Activated effector memory CD4-positive, alpha-beta T cell treated with Interleukin-2 at 50 U/mL for 16 hours (primary cell): ENCODE measurements around the gene MYO9B.
"Not testable (repeated sequence)": the region's sequence is repeated elsewhere in the genome, so short reads cannot be mapped to it uniquely, and the experiment has no call there.

Source experiments
- DNase-seq: peaks from one replicate; pipeline ENCODE4 v3.0.0-alpha.2; 2020

The MYO9B gene

DNA sequence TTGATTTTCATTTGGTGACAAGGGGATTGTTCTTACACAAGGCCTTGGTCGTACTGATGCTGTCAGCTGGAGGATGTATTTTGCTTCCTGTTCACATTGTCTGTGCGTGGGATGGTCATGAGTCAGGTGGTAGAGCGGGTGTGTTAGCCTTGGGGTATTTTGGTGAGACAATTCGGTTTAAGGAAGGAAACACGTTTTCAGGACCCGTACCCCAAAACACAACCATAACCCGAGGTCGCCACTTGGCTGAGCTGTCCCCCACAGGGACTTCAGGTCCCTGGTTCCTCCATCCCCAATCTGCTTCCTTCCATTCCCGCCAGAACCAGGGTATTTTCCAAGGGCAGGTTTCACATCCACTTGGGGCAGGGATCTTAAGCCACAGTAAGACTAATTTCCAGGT is 15.0 kb downstream of the MYO9B start:
- no peak for DNase-seq

DNA sequence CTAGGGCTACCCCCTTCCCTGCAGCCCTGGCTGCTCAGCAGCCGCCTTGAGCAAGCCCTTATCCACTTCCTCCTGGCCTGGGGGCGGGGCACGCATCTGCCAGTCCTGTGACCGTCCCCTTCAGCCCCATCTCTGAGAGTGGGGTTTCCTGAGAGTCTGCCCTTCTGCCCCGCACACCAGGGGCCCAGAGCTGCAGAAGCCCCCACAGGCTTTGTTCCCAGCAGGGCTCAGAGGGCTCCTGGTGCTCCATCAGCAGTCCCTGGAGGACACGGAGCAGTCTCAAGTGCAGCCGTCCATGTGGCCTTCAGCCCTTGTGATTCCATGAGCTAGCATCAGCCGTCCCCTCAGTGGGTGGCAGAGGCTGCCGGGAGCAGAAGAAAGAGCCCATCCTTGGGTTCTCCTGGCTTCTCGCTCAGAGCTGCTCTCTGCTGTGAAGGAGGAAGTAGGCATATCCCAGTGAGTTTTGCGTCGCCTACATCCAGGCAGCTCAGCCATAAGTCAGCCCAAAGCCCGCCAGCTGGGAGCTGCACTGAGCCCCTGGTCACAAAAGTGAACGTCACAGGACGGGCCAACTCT is 16.3 kb downstream of the MYO9B start:
- DNase-seq: no peak

DNA sequence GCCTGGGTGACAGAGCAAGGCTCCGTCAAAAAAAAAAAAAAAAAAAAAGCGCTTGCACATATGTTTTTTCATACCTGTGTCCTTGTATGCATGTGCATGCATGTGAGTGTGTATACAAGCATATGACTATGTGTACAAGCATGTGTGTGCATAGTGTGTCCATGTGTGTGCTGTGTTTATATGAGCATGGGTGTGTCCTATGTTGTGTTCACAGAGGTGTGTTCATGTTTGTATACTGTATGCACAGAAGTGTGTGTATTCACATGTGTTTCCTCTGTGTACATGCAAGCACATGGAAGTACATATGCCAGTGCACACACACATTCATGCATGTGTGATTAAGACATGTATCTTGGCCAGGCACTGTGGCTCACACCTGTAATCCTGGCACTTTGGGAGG is 17.1 kb downstream of the MYO9B start:
- DNase-seq: no peak

DNA sequence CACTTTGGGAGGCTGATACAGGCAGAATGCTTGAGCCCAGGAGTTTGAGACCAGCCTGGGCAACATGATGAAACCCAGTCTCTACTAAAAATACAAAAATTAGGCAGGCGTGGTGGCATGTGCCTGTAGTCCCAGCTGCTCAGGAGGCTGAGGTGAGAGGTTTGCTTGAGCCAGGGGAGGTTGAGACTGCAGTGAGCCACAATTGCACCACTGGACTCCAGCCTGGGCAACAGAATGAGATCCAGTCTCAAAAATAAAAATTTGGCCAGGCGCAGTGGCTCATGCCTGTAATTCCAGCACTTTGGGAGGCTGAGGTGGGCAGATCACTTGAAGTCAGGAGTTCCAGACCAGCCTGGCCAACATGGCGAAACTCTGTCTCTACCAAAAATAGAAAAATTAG is 19.1 kb downstream of the MYO9B start:
- DNase-seq: not testable (repeated sequence)

DNA sequence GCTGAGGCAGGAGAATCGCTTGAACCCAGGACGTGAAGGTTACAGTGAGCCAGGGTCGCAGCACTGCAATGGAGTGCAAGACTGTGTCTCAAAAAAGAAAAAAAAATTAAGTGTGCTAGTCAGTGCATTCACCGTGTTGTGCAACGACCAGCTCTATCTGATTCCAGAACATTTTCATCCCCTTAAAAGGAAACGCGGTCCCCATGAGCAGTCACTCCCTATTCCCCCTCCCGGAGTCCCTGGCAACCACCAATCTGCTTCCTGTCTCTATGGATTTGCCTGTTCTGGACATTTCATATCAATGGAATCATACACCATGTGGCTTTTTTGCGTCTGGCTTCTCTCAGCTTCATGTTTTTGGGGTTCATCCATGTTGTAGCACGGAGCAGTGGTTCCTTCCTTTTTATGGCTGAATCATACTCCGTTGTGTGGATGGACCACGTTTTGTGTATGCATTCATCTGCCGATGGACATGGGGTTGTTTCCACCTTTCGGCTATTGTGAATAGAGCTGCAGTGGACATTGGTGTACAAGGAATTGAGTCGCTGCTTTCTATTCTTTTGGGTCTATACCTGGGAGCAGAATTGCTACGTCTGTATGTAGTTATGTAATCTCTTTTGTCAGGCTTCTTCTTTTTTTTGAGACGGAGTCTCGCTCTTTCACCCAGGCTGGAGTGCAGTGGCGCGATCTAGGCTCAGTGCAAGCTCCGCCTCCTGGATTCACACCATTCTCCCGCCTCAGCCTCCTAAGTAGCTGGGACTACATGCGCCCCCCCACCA is 19.8 kb downstream of the MYO9B start:
- no peak for DNase-seq

DNA sequence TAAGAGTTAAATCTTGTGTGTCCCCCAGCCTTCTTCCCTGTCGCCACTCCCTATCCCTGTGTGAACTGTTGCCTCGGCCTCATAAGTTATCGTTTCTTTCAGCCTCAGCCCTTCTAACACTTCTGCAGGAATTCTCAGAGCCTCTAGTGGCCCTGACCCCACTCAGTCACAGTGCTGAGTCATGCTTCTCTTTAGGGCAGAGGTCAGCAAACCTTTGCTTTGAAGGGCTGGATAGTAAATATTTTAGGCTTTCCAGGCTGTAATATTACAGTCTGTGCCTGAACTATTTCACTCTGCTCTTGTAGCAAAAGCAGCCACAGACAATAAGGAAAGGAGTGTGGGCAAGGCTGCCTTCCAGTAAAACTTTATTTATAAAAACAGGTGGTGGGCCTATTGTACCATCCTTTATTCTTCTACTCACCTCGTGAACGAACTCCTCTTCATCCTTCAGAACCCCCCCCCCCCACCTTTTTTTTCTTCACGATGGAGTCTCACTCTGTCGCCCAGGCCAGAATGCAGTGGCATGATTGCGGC is 22.1 kb downstream of the MYO9B start:
- no peak for DNase-seq

DNA sequence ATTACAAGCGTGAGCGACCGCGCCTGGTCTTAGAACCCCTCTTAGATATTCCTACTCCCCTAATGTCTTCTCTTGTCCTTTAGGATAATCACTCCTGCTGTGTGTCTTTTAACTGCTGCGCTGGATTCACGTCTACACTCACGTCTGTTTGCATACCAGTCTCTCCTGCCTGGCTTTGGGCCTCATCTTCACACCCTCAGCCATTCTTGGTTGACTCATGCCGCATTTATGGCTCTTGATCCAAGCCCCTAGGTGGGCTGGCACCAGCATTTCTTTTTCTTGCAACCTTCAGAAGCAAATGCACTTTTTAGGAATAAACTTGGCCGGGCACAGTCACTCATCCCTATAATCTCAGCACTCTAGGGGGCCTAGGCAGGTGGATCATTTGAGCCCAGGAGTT is 22.7 kb downstream of the MYO9B start:
- DNase-seq: no peak

DNA sequence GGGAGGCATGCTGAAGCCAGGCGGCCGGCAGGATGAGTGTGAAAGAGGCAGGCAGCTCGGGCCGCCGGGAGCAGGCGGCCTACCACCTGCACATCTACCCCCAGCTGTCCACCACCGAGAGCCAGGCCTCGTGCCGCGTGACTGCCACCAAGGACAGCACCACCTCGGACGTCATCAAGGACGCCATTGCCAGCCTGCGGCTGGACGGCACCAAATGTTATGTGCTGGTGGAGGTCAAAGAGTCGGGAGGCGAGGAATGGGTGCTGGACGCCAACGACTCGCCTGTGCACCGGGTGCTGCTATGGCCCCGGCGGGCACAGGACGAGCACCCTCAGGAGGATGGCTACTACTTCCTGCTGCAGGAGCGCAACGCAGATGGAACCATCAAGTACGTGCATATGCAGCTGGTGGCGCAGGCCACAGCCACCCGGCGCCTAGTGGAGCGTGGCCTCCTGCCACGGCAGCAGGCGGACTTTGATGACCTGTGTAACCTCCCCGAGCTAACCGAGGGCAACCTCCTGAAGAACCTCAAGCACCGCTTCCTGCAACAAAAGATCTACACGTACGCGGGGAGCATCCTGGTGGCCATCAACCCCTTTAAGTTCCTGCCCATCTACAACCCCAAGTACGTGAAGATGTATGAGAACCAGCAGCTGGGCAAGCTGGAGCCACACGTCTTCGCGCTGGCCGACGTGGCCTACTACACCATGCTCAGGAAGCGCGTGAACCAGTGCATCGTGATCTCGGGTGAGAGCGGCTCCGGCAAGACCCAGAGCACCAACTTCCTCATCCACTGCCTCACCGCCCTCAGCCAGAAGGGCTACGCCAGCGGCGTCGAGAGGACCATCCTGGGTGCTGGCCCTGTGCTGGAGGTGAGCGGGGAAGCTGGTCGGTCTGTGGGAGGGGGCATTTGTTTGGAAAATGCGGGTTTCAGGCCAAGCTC is 26.4 kb downstream of the MYO9B start:
- no peak for DNase-seq

DNA sequence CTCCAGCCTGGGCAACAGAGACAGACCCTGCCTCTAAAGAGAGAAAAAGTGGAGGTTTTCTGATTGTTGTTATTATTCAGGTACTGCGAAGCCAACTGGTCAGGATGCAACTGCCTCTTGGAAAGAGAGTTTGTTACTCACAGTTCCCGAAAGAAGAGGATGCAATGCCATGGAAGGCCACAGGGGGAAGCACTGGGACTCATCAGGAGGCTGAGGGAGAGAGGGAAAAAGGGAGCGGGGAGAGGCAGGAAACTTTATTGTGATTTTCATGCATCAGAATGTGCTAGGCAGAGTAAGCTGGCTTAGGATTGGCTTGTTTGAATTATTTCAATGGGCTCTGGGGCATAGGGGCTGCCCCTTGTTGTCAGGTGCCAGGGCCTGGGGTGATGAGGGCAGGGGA is 27.6 kb downstream of the MYO9B start:
- DNase-seq: no peak

DNA sequence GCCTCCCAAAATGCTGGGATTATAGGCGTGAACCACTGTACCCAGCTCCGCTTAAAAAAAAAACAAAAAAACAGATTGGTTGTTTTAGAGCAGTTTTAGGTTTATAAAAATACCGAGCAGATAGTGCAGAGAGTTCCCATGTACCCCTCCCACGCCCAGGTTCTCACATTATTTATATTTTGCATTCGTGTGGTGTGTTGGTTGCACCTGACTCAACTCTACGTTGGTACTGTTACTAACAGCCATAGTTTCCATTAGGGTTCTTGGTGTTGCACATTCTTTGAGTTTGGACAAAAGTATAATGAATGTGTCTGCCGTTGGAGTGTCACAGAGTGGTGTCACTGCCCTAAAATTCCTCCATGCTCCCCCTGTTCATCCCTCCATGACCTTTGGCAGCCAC is 29.1 kb downstream of the MYO9B start:
- DNase-seq: no peak

DNA sequence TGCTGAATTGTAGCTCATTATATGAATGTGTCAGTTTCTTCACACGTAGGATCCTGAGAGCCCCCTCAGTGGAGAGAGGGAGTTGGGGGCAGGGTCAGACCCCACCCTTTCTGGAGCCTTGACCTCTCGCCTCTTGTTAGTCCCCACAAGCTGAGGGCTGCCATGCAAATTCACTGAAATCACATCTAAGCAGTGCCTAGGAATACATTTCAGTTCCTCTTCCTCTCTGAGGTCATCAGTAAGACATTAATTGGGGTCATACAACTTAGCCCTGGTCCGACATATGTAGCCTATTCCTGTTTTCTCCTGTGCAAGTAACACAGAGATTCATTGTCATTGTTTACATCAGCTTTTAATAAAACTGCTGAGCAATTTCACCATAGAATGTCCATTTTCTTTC is 30.0 kb downstream of the MYO9B start:
- DNase-seq: no peak

DNA sequence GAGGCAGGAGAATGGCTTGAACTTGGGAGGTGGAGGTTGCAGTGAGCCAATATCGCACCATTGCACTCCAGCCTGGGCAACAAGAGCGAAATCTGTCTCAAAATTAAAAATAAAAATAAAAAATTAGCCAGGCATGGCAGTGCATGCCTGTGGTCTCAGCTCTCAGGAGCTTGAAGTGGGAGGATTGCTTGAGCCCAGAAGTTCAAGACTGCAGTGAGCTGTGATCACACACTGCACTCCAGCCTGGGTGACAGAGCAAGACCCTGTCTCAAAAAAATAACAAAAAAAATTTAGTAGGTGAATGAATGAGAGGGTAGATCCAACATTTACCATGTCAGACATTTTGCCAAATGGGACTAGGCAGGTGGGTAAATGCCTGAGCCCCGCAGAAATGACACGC is 31.4 kb downstream of the MYO9B start:
- DNase-seq: not testable (repeated sequence)

DNA sequence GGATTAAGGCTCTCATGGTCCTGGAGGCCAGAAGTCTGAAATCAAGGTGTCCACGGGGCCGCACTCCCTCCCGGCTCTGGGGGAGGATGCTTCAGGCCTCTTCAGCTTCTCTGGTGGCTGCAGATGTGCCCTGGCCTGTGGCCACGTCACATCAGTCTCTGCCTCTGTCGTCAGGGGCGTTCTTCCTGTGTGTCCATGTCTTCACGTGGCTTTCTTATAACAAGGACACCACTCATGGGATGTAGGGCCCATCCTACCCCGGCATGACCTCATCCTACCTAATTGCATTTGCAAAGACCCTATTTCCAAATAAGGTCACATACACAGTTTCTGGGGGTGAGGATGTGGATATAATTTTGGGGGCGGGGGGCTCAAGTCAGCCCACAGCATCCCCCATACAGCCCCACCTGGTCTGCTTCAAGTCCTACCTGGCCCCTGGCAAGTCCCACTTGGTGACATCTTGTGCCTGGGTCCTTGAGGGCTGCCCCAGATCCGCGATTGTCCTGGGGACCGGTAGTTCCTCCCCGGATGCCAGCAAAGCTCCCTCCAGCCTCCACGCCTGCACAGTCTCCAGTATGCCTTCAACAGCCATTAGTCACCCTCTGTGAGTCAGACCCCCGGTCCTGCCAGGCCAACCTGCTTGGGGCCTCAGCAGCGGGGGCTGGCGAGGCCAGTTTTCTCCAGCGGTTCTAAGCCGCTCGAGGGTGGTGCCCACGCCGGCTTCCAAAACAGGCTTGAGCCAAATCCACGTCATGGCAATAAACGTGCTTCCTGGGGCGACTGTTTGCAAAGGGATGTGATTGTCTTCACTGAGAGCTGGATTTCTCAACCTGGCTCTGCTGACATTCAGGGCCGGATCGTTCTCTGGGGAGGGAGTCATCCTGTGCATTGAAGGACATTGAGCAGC is 32.2 kb downstream of the MYO9B start:
- no peak for DNase-seq

DNA sequence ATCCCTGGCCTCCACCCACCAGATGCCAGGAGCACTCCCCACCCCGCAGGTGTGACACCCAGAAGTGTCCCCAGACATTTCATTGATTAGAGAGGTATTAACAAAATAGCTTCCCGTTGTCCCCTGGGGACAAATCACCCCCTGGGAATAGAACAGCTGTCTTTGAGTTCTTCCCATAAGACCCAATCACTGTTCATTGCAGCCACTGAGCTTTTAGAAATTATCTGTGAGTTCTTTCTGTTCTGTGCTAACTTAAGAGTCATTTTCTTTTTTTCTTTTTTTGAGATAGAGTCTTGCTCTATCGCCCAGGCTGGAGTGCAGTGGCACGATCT is 32.8 kb downstream of the MYO9B start:
- DNase-seq: no peak

DNA sequence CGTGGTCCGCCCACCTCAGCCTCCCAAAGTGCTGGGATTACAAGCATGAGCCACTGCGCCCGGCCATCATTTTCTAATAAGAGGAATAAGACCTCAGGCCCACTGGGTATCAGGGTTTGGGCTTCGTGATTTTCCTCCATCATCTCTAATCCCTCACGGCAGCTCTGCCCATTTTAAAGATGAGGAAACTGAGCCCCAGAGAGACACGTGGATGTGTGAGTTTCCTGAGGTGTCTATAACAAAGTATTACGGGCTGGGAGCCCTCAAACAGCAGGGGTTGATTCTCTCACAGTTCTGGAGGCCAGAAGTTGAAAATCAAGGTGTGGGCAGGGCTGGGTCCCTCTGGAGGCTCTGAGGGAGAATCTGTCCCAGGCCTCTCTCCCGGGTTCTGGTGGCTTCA is 33.7 kb downstream of the MYO9B start:
- DNase-seq: no peak

DNA sequence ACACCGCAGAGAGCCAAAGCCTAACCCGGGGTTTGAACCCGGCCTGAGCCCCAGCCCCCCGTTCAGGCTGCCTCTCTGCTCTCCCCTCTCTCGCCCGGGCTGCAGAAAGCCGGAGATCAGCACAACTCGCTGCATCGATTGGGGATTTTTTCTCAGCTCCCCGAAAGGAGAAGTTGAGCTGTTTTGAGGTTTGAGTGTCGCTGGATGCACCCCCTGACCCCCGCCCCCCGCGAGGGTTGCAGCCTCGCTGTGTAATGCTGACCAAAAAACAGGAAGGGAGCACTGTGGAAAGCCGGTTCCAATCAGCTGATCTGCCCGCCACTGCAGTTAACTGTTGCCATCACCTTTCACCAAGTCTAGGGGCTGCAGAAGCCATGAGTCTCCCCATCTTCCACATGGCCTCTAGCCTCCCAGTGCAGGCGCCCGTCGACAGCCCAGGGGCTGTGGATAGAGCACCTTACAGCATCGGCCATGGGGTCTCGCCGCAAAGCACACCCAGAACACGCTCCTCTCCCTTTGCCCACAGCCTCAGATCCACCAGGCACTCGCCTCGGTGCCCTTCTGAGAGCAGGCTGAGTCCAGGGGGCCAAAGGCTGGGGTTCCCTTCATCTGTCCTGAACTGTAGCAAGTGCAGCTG is 34.5 kb downstream of the MYO9B start:
- DNase-seq: no peak

DNA sequence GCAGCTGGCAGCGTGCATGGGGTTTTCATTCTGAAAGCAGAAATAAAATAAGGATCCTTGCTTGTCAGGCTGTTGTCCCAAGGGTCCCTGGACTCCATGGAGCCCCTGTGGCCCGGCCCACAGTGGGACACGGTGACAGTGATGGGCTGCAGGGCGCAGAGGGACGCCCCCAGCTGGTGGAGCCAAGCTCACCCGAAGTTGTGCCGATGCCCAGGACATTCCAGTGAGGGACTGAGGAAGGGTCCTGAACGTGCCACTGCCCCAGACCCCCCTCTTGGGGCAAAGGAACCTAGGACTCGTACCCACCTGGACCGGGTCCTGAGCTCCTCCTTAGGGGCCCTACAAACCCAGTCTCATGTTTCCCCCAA is 35.0 kb downstream of the MYO9B start:
- DNase-seq: no peak

DNA sequence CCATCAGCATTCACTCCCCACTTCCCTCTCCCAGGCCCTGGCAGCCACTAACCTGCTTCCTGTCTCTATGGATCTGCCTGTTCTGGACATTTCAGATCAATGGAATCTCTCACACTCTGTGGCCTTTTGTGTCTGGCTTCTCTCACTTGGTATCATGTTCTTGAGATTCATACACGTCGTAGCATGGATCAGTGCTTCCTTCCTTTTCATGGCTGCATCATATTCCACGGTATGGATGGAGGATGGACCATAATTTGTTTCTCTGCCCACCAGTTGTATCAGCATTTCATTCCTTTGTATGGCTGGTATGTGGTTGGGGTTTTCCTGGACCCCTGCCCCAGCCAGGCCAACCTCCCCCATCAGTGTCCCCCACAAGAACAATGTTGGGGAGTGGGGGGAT is 36.2 kb downstream of the MYO9B start:
- DNase-seq: no peak

DNA sequence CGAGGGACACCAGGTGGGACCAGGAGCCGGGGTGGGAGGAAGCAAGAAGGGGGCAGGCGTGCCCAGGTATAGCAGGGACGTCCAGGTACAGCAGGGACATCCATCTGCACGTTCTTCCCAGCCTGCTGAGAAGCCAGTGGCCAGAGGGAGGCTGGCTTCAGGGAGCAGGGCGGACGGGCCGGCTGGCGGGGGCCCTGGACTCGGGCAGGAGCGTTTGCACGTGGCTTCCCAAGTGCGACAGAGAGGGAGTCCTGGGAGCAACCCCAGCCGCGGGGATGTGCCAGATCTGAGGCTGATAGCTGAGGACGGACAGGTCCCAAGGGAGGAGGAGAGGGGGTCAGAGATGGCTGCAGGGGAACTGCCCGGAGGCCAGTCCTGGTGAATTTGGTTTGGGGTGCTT is 36.7 kb downstream of the MYO9B start:
- DNase-seq: no peak

DNA sequence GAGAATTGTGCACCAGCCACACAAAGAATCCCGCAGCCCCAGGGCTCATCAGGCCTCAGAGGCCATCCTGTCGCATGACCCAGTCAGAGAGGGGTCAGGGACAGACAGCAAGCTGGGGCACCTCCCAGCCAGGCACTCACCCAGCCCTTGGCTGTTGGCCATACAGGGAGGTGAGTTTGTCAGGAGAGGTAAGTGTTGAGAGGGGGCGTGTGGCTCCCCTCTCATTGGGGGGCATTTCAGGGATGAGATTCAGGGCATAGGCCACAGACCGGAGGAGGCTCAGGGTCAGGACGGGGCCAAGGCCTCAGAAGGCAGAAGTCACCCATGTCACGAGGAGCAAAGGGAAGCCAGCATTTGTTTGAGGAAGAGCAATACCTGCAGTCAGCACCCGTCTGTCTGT is 37.1 kb downstream of the MYO9B start:
- no peak for DNase-seq

DNA sequence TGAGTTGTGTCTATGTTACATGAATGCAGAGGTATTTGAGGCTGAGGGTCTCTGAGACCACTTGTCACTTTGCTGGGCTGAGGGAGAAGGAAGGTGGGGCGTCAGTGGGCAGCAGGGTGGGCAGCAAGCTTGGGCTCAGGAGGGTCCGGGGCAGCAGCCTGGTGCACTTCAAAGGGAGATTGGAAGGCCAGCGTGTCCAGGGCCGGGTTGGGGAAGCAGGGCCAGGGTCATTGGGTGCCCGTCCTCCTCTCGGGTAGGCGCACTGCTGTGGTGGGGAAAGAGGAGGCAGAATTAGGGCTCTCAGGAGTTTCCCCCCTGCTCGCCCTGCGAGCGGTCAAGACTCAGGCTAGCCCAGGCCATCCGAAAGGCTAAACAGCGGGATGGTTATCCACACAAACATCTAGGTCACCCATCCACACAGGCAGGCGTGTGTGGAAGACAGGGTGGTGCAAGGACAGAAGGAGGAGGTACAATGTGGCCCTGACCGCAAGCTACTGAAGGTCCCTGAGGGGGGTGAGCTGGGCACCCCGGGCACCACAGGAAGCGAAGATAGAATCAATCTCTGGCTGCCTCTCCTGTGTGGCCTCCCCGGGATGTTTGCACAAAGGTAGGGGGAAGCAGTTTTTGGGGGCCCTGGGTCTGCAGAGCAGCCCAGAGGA is 37.7 kb downstream of the MYO9B start:
- no peak for DNase-seq

DNA sequence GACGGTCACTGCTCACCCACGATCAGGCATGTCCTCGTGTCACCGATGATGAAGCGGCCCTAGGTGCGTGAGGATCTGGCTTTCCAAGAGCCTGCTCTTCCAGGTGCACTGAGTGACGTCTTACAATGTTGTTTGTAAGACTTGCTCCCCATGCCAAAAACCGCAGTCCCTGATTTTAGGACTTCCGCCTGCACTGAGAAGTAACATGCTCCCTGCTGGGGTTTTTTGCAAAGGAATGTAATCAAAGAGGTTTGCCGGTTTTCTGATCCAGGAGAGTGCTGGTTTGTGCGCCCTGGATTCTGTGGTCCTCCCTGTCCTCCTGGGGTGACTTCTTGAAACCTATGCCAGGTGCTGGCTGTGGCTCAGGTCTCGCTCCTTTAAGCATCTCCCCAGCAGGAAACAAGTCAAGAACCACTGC is 38.8 kb downstream of the MYO9B start:
- no peak for DNase-seq
